AG08396 (cell line): ENCODE results near the gene C14orf119.

Experiments used
- DNase-seq: peaks from one replicate; pipeline ENCODE4 v3.0.0; 2012; ENCODE audit warnings: low spot score, mixed read lengths

C14orf119 gene

GRCh38 chr14:23149745-23150144 lies 54.4 kb downstream of the C14orf119 start:
- DNase-seq, result no peak
